Endothelial cell of umbilical vein (primary cell): ENCODE data around the gene FBXW11. TPM values are rescaled to one million over a fixed set of nuclear protein-coding genes. Genes with fewer than 3 reads are reported as not detected.
"Not testable (repeated sequence)": the region's sequence is repeated elsewhere in the genome, so short reads cannot be mapped to it uniquely, and the experiment has no call there.

Source experiments
- BruUV-seq: library from RNA; stranded (reverse); fragments of 400-500 nt; replicated peaks from 2 replicates; lab custom pipeline; 2021; lab: Mats Ljungman, UMichigan
- CTCF ChIA-PET: fragments of 300-600, 350-600 bp; sonication (Branson Sonifier 250); formaldehyde crosslinking; loops from one replicate; lab custom pipeline; 2021; ENCODE audit warnings: antibody characterized with exemption, inconsistent platforms; lab: Charles Lee
- POLR2A ChIA-PET: fragments of 300-600, 350-600 bp; sonication (Branson Sonifier 250); formaldehyde crosslinking; loops from one replicate; lab custom pipeline; 2021; ENCODE audit warnings: antibody characterized with exemption, inconsistent platforms; lab: Charles Lee
- DNase-seq: peaks from one replicate; pipeline ENCODE4 v3.0.0-alpha.2; 2011; ENCODE audit warnings: low read depth, low spot score
- FAIRE-seq: peaks from 2 replicates; lab custom pipeline; 2011; peaks lifted over from hg19 to GRCh38; lab: Jason Lieb, UNC
- H2AFZ ChIP-seq: 2 replicates; pipeline ENCODE4 v1.6.0; 2012; ENCODE audit warnings: low read depth, low read length, control low read depth, inconsistent platforms
- H3K27ac ChIP-seq: 2 replicates; pipeline ENCODE4 v1.5.1; 2011; ENCODE audit warnings: low read depth, mild to moderate bottlenecking, control low read depth, low read length, moderate library complexity; ENCODE audit not compliant: insufficient read depth
- H3K27me3 ChIP-seq, 2 experiments: 2 replicates each; pipeline versions ENCODE4 v1.6.0 to v1.6.1; 2011; ENCODE audit warnings: low read length in 2 of 2, mixed read lengths in 1 of 2; ENCODE audit not compliant: control insufficient read depth in 2 of 2, insufficient read depth in 2 of 2
- H3K36me3 ChIP-seq, 2 experiments: 2 replicates in 1 of 2; 3 replicates in 1 of 2; pipeline ENCODE4 v1.5.1; 2011; ENCODE audit warnings: low read length in 2 of 2, mild to moderate bottlenecking in 1 of 2, moderate library complexity in 1 of 2; ENCODE audit not compliant: control insufficient read depth in 2 of 2, insufficient read depth in 2 of 2; ENCODE audit errors: extremely low read depth in 1 of 2
- H3K4me1 ChIP-seq: 3 replicates; pipeline ENCODE4 v1.5.1; 2011; ENCODE audit warnings: mild to moderate bottlenecking, low read length; ENCODE audit not compliant: control insufficient read depth, insufficient read depth; ENCODE audit errors: extremely low read depth
- H3K4me2 ChIP-seq: 2 replicates; pipeline ENCODE4 v1.6.1; 2011; ENCODE audit warnings: low read length, control low read depth, mixed read lengths; ENCODE audit not compliant: insufficient read depth
- H3K4me3 ChIP-seq, 3 experiments: fragments of 200-600 bp in 1 of 3; sonication (generic), shearing (Covaris generic) in 1 of 3; replicated peaks in 1 of 3; 2 replicates each; pipeline ENCODE4 v1.5.1; 2011 to 2016; ENCODE audit warnings: control low read depth in 3 of 3, low read length in 3 of 3, mild to moderate bottlenecking in 2 of 3, inconsistent platforms in 1 of 3, low read depth in 1 of 3, moderate library complexity in 1 of 3; ENCODE audit not compliant: insufficient read depth in 1 of 3
- H3K79me2 ChIP-seq: 2 replicates; pipeline ENCODE4 v1.6.0; 2012; ENCODE audit warnings: low read length, inconsistent platforms; ENCODE audit not compliant: control insufficient read depth, insufficient read depth
- H3K9ac ChIP-seq: replicated peaks from 2 replicates; pipeline ENCODE3; 2011; ENCODE audit warnings: low read length, control low read depth; ENCODE audit not compliant: insufficient read depth; ENCODE audit errors: extremely low read depth
- H3K9me1 ChIP-seq: replicated peaks from 3 replicates; pipeline ENCODE4 v1.6.0; 2011; ENCODE audit warnings: mild to moderate bottlenecking, low read length; ENCODE audit not compliant: control insufficient read depth, insufficient read depth; ENCODE audit errors: extremely low read depth
- H3K9me3 ChIP-seq: replicated peaks from 2 replicates; pipeline ENCODE4 v1.5.1; 2012; ENCODE audit warnings: low read length, inconsistent platforms; ENCODE audit not compliant: control insufficient read depth, insufficient read depth
- H4K20me1 ChIP-seq: replicated peaks from 2 replicates; pipeline ENCODE3; 2011; ENCODE audit warnings: mild to moderate bottlenecking, low read length; ENCODE audit not compliant: control insufficient read depth, insufficient read depth; ENCODE audit errors: extremely low read depth
- FOS ChIP-seq: IDR thresholded peaks from 2 replicates; pipeline ENCODE4 v1.6.1; 2011; ENCODE audit warnings: mild to moderate bottlenecking, low read length, moderate library complexity, borderline replicate concordance; ENCODE audit not compliant: insufficient read depth
- GATA2 ChIP-seq: IDR thresholded peaks from 2 replicates; pipeline ENCODE4 v1.7.0; 2011; ENCODE audit warnings: low read depth, mild to moderate bottlenecking, moderate library complexity, mixed read lengths, low read length; ENCODE audit not compliant: insufficient read length, insufficient read depth
- JUN ChIP-seq: IDR thresholded peaks from 2 replicates; pipeline ENCODE4 v1.6.1; 2011; ENCODE audit warnings: borderline replicate concordance, low read depth; ENCODE audit not compliant: insufficient read length, insufficient read depth
- POLR2AphosphoS5 ChIP-seq: IDR thresholded peaks from 2 replicates; pipeline ENCODE4 v1.6.1; 2012; ENCODE audit warnings: low read depth, mild to moderate bottlenecking, control low read depth, low read length, moderate library complexity; ENCODE audit not compliant: insufficient read depth
- dilution Hi-C: fragments of 300-500 bp; cut with MboI; formaldehyde crosslinking; loops from one replicate; pipeline ENCODE4 v1.15.0; 2019; ENCODE audit warnings: low sequenced_read_pairs; ENCODE audit not compliant: extremely low pct_ligation_motif_present
- intact Hi-C: fragments of 100-400 bp; cut with micrococcal nuclease; formaldehyde crosslinking; loops from one replicate; pipeline ENCODE4 v1.10.0; 2022
- polyA plus RNA-seq, 4 experiments: library from polyadenylated mRNA; depleted of rRNA in 3 of 4; stranded (reverse) in 3 of 4; unstranded in 1 of 4; fragments of >200 nt; gene quantifications; 2 replicates each; pipeline versions ENCODE4 v1.2.1 to v1.2.3, GENCODE V29; 2011 to 2012; ENCODE audit warnings: missing spikeins in 1 of 4
- total RNA-seq: library from RNA; stranded (reverse); gene quantifications from 2 replicates; pipeline ENCODE4 v1.2.3, GENCODE V29; 2021
- TF ChIP-seq, protein P1 (sequence below), 2 donors: IDR thresholded peaks; 1 replicate in 1 of 2; 2 replicates in 1 of 2; pipeline ENCODE4 v1.5.1; 2011; ENCODE audit warnings: low read length in 2 of 2, mild to moderate bottlenecking in 2 of 2, moderate library complexity in 2 of 2, control low read depth in 1 of 2, inconsistent platforms in 1 of 2, low read depth in 1 of 2; ENCODE audit not compliant: insufficient read depth in 1 of 2; ENCODE audit errors: extremely low read depth in 1 of 2

FBXW11 gene
- total and polyA plus RNA-seq, 2 donors (not counting 3 experiments of a cell fraction or from before 2014, with no cell fraction given), result 30.7 to 44.7 TPM

DNA sequence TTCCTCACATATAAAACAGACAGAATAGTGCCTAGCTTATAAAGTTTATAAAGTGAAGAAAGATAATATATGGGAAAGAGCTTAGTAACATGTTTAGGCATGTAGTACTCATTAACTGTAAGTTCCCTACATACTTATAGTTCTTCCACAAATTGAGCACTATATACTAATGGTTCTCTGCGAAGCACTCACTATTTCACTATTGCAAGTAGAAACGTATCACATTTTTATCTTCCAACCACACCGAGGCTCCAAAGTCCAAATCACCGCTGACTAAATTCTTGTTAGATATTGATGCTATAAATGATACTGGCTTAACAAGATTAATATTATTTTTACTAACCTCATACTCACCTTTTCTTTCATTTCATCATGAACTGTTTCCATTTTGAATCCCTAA, 61.0 kb downstream of the FBXW11 start:
- H3K4me1 ChIP-seq, result no peaks in the 10 kb centered on the region
- H3K4me2 ChIP-seq, result no peak overlapping the region
- no peaks in the 10 kb centered on the region for H3K36me3 ChIP-seq
- H4K20me1 ChIP-seq, result peaks cover 15% of the 10 kb centered on the region
- H3K9me1 ChIP-seq, result no peaks in the 10 kb centered on the region
- no peak for TF ChIP-seq FOS
- TF ChIP-seq JUN, result no peak
- no peak overlapping the region for H2AFZ ChIP-seq
- ChIA-PET POLR2A (no interaction called here), CTCF (interaction anchor here (1.3 kb wide), 1 partner anchor 17 kb away, joined by 3 read pairs; no protein-coding TSS in a partner anchor)
- H3K9ac ChIP-seq, result no peak overlapping the region
- FAIRE-seq (no peak), DNase-seq (peak; percentile 8)
- intact Hi-C loops (no loop called here), dilution Hi-C loops (no loop called here)
- no TSS peak for BruUV-seq
- no peaks in the 10 kb centered on the region for H3K27me3 ChIP-seq
- no peaks in the 10 kb centered on the region for H3K9me3 ChIP-seq
- peaks cover 43% of the 10 kb centered on the region for H3K79me2 ChIP-seq
- no peak overlapping the region for H3K27ac ChIP-seq
- H3K4me3 ChIP-seq, result no peak overlapping the region

GRCh38 chr5:171945066-171945465, 61.4 kb downstream of the FBXW11 start:
- peaks cover 42% of the 10 kb centered on the region for H3K79me2 ChIP-seq
- H3K27me3 ChIP-seq, result no peaks in the 10 kb centered on the region
- no peak overlapping the region for H3K9ac ChIP-seq
- intact Hi-C loops, result no loop called here
- DNase-seq (peak; percentile 22), FAIRE-seq (no peak)
- BruUV-seq, result no TSS peak
- no peaks in the 10 kb centered on the region for H3K9me3 ChIP-seq
- peaks cover 15% of the 10 kb centered on the region for H4K20me1 ChIP-seq
- TF ChIP-seq, protein P1, sequence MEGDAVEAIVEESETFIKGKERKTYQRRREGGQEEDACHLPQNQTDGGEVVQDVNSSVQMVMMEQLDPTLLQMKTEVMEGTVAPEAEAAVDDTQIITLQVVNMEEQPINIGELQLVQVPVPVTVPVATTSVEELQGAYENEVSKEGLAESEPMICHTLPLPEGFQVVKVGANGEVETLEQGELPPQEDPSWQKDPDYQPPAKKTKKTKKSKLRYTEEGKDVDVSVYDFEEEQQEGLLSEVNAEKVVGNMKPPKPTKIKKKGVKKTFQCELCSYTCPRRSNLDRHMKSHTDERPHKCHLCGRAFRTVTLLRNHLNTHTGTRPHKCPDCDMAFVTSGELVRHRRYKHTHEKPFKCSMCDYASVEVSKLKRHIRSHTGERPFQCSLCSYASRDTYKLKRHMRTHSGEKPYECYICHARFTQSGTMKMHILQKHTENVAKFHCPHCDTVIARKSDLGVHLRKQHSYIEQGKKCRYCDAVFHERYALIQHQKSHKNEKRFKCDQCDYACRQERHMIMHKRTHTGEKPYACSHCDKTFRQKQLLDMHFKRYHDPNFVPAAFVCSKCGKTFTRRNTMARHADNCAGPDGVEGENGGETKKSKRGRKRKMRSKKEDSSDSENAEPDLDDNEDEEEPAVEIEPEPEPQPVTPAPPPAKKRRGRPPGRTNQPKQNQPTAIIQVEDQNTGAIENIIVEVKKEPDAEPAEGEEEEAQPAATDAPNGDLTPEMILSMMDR (IDR thresholded peaks at IDR 0.05; ENCODE audit: extremely low read depth in 1 of 2, insufficient read depth in 1 of 2, low read depth in 1 of 2, low read length in 2 of 2), result no peak
- TF ChIP-seq GATA2 (no peak), POLR2AphosphoS5 (no peak), JUN (no peak), FOS (no peak)
- no peak overlapping the region for H3K4me2 ChIP-seq
- dilution Hi-C loops, result no loop called here
- ChIA-PET POLR2A (no interaction called here), CTCF (interaction anchor here (1.3 kb wide), 1 partner anchor 16 kb away, joined by 3 read pairs; no protein-coding TSS in a partner anchor)
- no peak overlapping the region for H3K27ac ChIP-seq
- H3K9me1 ChIP-seq, result no peaks in the 10 kb centered on the region
- H2AFZ ChIP-seq, result no peak overlapping the region
- no peaks in the 10 kb centered on the region for H3K36me3 ChIP-seq
- no peak overlapping the region for H3K4me3 ChIP-seq
- H3K4me1 ChIP-seq, result no peaks in the 10 kb centered on the region

DNA sequence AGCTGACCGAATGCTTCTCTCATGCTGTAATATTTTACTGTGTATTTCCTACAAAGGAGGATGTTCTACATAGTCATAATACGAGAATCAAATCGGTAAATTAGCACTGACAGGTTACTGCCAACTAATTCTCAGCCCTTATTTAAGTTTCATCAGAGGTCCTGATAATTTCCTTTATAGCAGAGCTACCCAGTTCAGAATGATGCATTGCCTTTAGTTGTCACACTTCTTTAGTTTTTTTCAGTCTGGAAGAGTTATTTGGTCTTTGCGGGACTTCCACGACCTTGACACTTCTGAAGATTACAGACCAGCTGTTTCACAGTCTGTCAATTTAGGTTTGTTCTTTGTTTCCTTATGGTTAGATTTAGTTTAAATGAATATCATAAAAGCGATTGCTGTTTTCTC, 64.3 kb downstream of the FBXW11 start:
- H3K27me3 ChIP-seq, H3K4me2 ChIP-seq, H3K9me3 ChIP-seq, H2AFZ ChIP-seq, BruUV-seq, POLR2A ChIA-PET, FAIRE-seq, H3K27ac ChIP-seq, H4K20me1 ChIP-seq, H3K36me3 ChIP-seq, DNase-seq, H3K4me1 ChIP-seq, H3K9ac ChIP-seq, H3K9me1 ChIP-seq, H3K4me3 ChIP-seq, intact Hi-C loops, dilution Hi-C loops: not testable (repeated sequence)
- H3K79me2 ChIP-seq, result peaks cover 39% of the 10 kb centered on the region
- CTCF ChIA-PET, result interaction anchor here (1.4 kb wide), 1 partner anchor 14 kb away, joined by 3 read pairs; no protein-coding TSS in a partner anchor
